SW480 (cell line): Measurements from ENCODE around the gene MUC4.

Experiments used
- DNase-seq: peaks from one replicate; pipeline ENCODE4 v3.0.0-alpha.2; 2016; ENCODE audit warnings: low spot score

MUC4 gene

DNA sequence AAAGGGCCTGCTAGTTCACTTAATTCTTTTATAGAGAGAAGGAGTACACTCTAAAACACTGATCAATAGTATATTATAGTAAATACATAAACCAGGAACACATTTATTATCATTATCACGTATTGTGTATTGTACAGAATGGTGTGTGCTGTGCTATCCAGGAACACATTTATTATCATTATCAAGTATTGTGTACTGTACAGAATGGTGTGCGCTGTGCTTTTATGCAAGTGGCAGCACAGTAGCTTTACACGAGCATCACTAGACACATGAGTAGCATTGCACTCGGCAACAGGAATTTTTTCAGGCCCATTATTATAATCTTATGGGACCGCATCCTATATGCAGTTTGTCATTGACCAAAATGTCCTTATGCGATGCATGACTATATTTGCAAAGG, 111.9 kb downstream of the MUC4 start:
- no peak for DNase-seq

DNA sequence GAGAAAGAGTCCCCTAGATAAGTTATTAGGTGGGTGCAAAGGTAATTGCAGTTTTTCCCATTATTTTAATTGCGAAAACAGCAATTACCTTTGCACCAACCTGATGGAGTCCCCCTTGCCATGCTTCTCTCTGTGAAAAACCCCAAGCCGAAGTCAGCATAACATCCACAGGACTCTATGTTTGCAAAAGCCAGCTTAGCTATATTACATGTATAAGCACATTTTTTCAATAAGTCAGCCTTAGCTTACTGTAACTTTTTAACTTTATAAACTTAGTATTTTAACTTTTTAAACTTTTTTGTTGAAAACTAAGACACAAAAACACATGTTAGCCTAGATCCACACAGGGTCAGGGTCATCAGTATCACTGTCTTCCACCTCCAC, 112.3 kb downstream of the MUC4 start:
- no peak for DNase-seq

DNA sequence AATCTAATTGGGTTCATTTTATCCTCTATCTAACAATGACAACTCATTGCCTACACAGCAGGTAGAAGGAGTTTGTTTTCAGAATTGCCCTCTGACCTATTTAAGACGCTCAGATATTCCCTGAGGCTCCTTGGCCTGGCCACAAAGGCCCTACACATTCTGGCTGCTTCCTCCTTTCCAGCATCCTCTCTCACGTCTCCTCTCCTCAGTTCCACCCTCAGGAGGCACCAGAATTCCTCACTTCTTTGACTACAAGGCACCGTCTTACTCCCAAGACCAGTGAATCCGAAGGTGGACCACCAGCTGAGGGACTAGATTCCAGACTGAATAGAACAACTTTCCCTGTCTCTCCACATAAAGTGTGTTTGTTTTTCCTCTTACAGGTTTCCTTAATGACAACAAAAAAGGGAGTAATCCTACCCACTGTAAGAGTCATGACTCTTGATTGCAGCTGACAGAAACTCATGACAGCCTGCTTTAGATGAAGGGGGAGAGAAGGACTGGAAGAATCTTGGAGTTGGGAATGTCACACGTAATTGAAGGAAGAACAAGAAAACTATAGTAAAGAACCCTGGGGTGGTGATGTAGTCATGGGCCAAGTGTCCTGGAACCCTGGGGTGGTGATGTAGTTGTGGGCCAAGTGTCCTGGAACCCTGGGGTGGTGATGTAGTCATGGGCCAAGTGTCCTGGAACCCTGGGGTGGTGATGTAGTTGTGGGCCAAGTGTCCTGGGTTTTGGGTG, 112.9 kb downstream of the MUC4 start:
- DNase-seq, result no peak

DNA sequence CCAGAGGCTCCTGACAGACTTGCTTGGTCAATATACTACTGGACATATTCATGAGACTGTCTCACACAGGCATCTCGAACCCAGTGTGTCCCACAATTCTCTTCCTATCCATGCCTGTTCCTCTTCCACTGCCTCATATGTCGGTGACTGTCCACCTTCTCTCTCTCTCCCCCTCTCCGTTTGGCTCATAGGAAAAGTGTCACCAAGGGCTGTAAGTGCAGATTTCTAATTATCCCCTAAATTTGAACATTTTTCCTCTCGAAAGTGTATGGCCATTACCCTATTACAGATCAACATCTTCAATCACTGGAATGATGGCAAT, 113.4 kb downstream of the MUC4 start:
- DNase-seq, result no peak

DNA sequence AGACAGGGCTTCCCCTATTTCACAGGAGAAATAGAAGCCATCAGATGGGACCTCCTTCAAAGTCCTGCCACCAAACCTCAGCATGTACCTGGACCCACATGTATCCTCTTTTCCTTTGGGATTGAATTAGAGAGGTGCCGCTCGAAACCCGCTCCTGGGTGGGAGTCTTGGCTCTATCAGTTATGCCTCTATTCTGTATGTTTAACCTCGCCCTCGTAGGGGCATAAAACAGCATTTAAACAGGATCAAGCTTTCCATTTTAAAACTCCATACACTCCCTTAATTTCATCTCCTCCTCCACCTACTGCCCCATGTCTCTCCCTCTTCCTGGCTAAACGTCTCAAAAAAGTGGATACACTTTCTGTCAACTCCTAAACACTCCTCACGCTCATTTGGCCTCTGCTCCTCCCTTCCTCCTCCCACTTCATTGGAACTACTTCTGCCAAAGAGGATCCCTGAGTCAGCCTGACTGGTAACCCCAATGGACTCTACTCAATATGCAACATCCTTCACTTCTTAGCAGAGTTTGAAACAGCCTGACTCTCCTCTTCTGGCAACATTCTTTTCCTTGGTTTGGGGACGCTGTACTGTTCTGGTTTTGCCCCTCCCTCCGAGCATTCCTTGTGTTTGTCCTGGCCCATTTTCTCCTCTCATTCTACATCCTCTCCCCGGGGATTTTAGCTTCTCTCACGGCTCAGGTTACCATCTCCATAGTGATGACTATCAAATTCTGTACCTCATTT, 114.0 kb downstream of the MUC4 start:
- no peak for DNase-seq
